Parietal lobe (tissue), 2 donors: ENCODE data around the gene SIKE1. TPM values are rescaled to one million over a fixed set of nuclear protein-coding genes. Genes with fewer than 3 reads are reported as not detected.

Experiments used
- small RNA-seq: library from RNA; depleted of rRNA; stranded (forward); fragments of <200 nt; gene quantifications from one replicate; pipeline ENCODE3, GENCODE V24; 2014; ENCODE audit warnings: low replicate concordance
- total RNA-seq: library from RNA; depleted of rRNA; stranded (reverse); fragments of >200 nt; gene quantifications from one replicate; pipeline ENCODE4 v1.2.3, GENCODE V29; 2014

SIKE1 gene
- total RNA-seq = 93.0 TPM

DNA sequence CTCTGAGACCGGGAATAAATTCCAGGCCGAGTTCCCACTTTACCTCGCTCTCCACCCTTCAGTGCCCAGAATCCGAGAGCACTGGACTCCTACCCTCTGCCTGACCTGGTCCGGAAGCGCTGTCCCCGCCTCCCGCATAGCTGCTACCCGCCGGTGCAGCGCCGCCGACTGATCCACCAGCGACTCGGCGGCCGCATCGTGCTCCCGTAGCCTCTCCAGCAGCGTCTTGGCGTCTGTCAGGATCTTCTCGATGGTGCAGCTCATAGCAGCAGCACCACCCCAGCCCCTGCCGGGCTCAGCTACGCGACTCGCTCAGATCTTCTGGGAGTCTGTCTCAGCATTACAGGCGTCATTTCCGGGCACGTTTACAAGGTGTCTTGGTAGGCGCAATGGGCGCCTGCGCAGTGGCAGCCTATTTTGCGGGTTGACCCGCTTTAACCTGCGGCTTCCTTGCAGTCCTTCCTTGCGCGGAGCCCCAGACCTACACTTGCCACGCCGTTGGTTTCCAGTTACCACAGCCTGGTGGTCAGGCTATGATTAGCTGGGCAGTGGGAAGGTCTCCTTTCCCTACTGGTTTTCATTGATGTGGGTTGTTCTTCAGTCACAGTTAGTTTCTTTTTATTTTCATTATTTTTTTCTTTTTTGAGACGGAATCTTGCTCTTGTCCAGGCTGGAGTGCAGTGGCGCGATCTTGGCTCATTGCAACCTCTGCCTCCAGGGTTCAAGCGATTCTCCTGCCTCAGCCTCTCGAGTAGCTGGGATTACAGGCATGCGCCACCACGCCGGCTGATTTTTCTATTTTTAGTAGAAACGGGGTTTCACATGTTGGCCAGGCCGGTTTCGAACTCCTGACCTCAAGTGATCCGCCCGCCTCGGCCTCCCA, at the start of gene SIKE1:
SIKE1 (minus strand) TSS at position 342 of the 883 bp plus-strand sequence; CDS start at position 264, 78 bp downstream.

DNA sequence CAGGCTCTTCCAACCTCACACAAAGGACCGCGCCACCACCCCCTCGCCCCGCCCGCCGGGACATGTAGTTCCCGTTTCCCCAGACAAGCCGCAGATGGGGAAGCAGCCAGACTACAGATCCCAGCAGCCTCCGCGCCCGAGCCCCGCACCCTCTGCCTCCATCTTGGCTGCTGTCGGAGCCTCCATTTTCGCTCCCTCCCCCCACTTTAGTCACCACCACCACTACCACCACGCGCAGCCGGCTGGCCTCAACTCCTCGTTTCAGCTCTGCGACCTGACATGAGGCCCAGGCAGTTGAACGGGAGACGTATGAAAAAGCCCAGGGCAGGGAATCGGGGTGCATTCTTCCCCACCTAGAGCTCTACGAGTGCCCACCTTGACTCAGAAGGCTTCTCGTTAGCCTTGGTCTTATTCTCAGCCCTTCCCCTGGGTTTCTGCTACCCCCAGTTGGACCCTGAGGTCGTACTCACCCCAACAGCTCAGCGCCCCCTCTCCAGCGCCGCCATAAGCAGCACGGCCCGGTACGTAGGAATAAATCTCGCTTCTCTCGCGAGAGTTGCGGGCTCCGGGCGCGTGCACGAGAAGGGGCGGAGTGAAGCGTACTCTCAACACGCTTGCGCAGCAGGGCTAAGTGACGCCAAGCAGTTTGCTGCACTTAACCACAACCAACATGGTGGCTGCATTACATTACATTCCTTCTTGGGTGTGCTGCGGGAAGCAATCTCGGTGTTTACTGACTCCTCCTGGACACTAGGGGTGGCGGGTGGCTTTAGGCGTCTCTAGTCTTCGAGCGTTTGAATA, 22.8 kb downstream of the SIKE1 start, which contains the start of gene CSDE1:
CSDE1 (minus strand) TSS at position 530 of the 801 bp plus-strand sequence. CDS start 18,094 bp downstream, outside the sequence.

Small RNA genes within 50 kb of the gene (small RNA-seq; reads per million reads assigned to genes)
- gene RNY1P13 = 2.4 reads per million, percentile 82 among the genes with 10 or more reads in this experiment

Other genes starting within 250 kb of the SIKE1 start
- gene BCAS2, start 199.1 kb downstream of the SIKE1 start, total RNA-seq = 36.6 TPM
- gene DENND2C, start 110.6 kb downstream of the SIKE1 start, total RNA-seq = 0.94 TPM
- gene AMPD1, start 85.1 kb downstream of the SIKE1 start, total RNA-seq = not detected
- gene NRAS, start 63.9 kb downstream of the SIKE1 start, total RNA-seq = 47.0 TPM
- 501 TPM for gene CSDE1, start 22.7 kb downstream of the SIKE1 start, total RNA-seq
- not detected for gene SYCP1, start 74.2 kb upstream of the SIKE1 start, total RNA-seq
- not detected for gene TSHB, start 249.1 kb upstream of the SIKE1 start, total RNA-seq